K562 (cell line): ENCODE results near the gene P4HB. TPM values are rescaled to one million over a fixed set of nuclear protein-coding genes. Genes with fewer than 3 reads are reported as not detected.
A peak's percentile ranks its signal among the peaks of the same experiment; 100 is the strongest.

Experiments
- CHD1 ChIP-seq: fragments of 200-600 bp; sonication (generic); IDR thresholded peaks from one replicate; pipeline ENCODE4 v1.6.1; 2012; ENCODE audit warnings: mild to moderate bottlenecking, moderate library complexity, low read length, inconsistent platforms
- DIDO1 ChIP-seq: fragments of 450-650 bp; IDR thresholded peaks from 2 replicates; pipeline ENCODE4 v1.6.1; 2016; ENCODE audit warnings: low read depth, missing biosample characterization, missing genetic modification characterization
- EP400 ChIP-seq: fragments of 450-650 bp; IDR thresholded peaks from 2 replicates; pipeline ENCODE4 v1.6.1; 2017; ENCODE audit warnings: antibody characterized with exemption, mild to moderate bottlenecking, moderate library complexity
- FOXM1 ChIP-seq, 2 experiments: fragments of 450-650 bp in 1 of 2; sonication (generic) in 1 of 2; formaldehyde crosslinking in 1 of 2; IDR thresholded peaks; 2 replicates each; pipeline versions ENCODE4 v1.6.1 to v1.9.0; 2017 to 2022; ENCODE audit warnings: low read depth in 2 of 2, mild to moderate bottlenecking in 2 of 2, missing genetic modification reagents in 1 of 2, moderate library complexity in 1 of 2
- HNRNPLL ChIP-seq: fragments of 200-400 bp; formaldehyde crosslinking; IDR thresholded peaks from 2 replicates; pipeline ENCODE4 v1.6.1; 2017; ENCODE audit warnings: low read length, low read depth, mild to moderate bottlenecking; ENCODE audit not compliant: poor library complexity, severe bottlenecking
- ID3 ChIP-seq, 2 experiments: fragments of 250-450 bp in 1 of 2; fragments of 450-650 bp in 1 of 2; sonication (Bioruptor Pico) in 1 of 2; IDR thresholded peaks; 2 replicates each; pipeline versions ENCODE4 v1.6.1 to v1.8.0; 2016 to 2021; ENCODE audit warnings: mild to moderate bottlenecking in 2 of 2, moderate library complexity in 2 of 2, missing compliant biosample characterization in 1 of 2, missing genetic modification characterization in 1 of 2
- RBM15 ChIP-seq: fragments of 200-400 bp; formaldehyde crosslinking; IDR thresholded peaks from 2 replicates; pipeline ENCODE4 v1.6.1; 2018; ENCODE audit warnings: mild to moderate bottlenecking, low read length, moderate library complexity; ENCODE audit not compliant: insufficient read depth
- RBM17 ChIP-seq: fragments of 200-400 bp; formaldehyde crosslinking; IDR thresholded peaks from 2 replicates; pipeline ENCODE4 v1.6.1; 2017; ENCODE audit warnings: low read depth, mild to moderate bottlenecking, low read length, borderline replicate concordance
- RFX1 ChIP-seq: fragments of 450-650 bp; IDR thresholded peaks from 2 replicates; pipeline ENCODE4 v1.6.1; 2016; ENCODE audit warnings: mild to moderate bottlenecking, moderate library complexity
- SRF ChIP-seq, 2 experiments: fragments of 250-450, 450-650 bp in 1 of 2; sonication (Bioruptor Pico) in 1 of 2; sonication (generic) in 1 of 2; formaldehyde crosslinking; IDR thresholded peaks; 2 replicates each; pipeline versions ENCODE4 v1.5.0 to v1.5.1; 2020 to 2022; ENCODE audit warnings: mild to moderate bottlenecking in 1 of 2, missing genetic modification reagents in 1 of 2
- ZBTB2 ChIP-seq: fragments of 450-650 bp; IDR thresholded peaks from 2 replicates; pipeline ENCODE4 v1.6.1; 2016; ENCODE audit warnings: antibody characterized with exemption
- ZNF174 ChIP-seq: fragments of 250-450 bp; sonication (Bioruptor Pico); IDR thresholded peaks from 2 replicates; pipeline ENCODE4 v1.4.0; 2020; ENCODE audit warnings: mild to moderate bottlenecking
- ZNF324 ChIP-seq: fragments of 250-450 bp; sonication (Bioruptor Pico); IDR thresholded peaks from 2 replicates; pipeline ENCODE4 v1.4.0; 2020; ENCODE audit warnings: mild to moderate bottlenecking
- ZNF395 ChIP-seq: fragments of 200-800 bp; sonication (Bioruptor generic); IDR thresholded peaks from 2 replicates; pipeline ENCODE4 v1.6.1; 2017; ENCODE audit warnings: missing genetic modification characterization, missing compliant biosample characterization
- ZNF609 ChIP-seq: sonication (generic); formaldehyde crosslinking; IDR thresholded peaks from 2 replicates; pipeline ENCODE4 v1.8.1; 2023; ENCODE audit warnings: missing genetic modification reagents, mild to moderate bottlenecking, borderline replicate concordance
- polyA plus RNA-seq, 8 experiments: library from polyadenylated mRNA; depleted of rRNA in 4 of 8; stranded (reverse) in 5 of 8; unstranded in 3 of 8; fragments of >200 nt; fragmentation: Nextera tagmentation in 2 of 8; fragmentation: Illumina TruSeq in 1 of 8; extraction: Ambion mirVana in 2 of 8; extraction: Trizol in 1 of 8; gene quantifications; 2 replicates each; pipeline versions ENCODE4 v1.2.1 to v1.2.3, GENCODE V29; 2011 to 2014; ENCODE audit warnings: inconsistent platforms in 1 of 8, missing spikeins in 1 of 8
- total RNA-seq, 7 experiments: library from RNA; depleted of rRNA in 6 of 7; stranded (reverse); fragments of >200 nt in 6 of 7; fragmentation: Illumina TruSeq in 2 of 7; extraction: Trizol in 2 of 7; gene quantifications; 2 replicates each; pipeline versions ENCODE4 v1.2.1 to v1.2.3, GENCODE V29; 2011 to 2021; ENCODE audit warnings: low replicate concordance in 1 of 7

P4HB gene
- total and polyA plus RNA-seq, 9 of the 15 experiments (the other 6 are each of a cell fraction or from before 2014, with no cell fraction given), result 4.4 to 645 (median 325) TPM

- TF ChIP-seq RBM17 (no peak), RBM15 (no peak), ZBTB2 (0 out of 2 replicates have a peak, but pooled peaks have one; percentile 16), ID3 (CRISPR knock-in tag; IDR thresholded peaks at IDR 0.05) (no peak), ID3 (tag; IDR thresholded peaks at IDR 0.05) (peak; percentile 78; the same call in 1 of the 2 replicates), ZNF324 (CRISPR knock-in tag) (no peak), HNRNPLL (peak; percentile 39), FOXM1 (IDR thresholded peaks at IDR 0.05; ENCODE audit: low read depth) (no peak), FOXM1 (CRISPR knock-in tag; IDR thresholded peaks at IDR 0.05; ENCODE audit: low read depth) (peak; percentile 67; the same call in 1 of the 2 replicates), ZNF609 (CRISPR knock-in tag) (no peak), EP400 (peak; percentile 85), ZNF395 (0 out of 2 replicates have a peak, but pooled peaks have one; percentile 14), CHD1 (peak; percentile 77), DIDO1 (tag) (no peak), RFX1 (no peak), ZNF174 (CRISPR knock-in tag) (no peak), SRF (CRISPR knock-in tag; IDR thresholded peaks at IDR 0.05) (peak in 1 of 2 experiments; percentile 52; a peak in 1 of 4 replicates)
Measured at GRCh38 chr17:81833160-81833920, 27.0 kb downstream of the P4HB start, which contains the start of gene MCRIP1 (continued).
